HL-60 (cell line): ENCODE data around the gene ZFAND3.

ENCODE experiments used
- DNase-seq, 2 experiments: peaks; one replicate each; pipeline ENCODE4 v3.0.0-alpha.2; 2010 to 2020; ENCODE audit warnings: low read depth in 1 of 2, low spot score in 1 of 2
- H3K27ac ChIP-seq: fragments of 250-450 bp; sonication (Bioruptor Pico); replicated peaks from 2 replicates; pipeline ENCODE4 v1.5.1; 2020; ENCODE audit warnings: mild to moderate bottlenecking, moderate library complexity
- H3K27me3 ChIP-seq: fragments of 250-450 bp; sonication (Bioruptor Pico); 2 replicates; pipeline ENCODE4 v1.5.1; 2021; ENCODE audit warnings: mild to moderate bottlenecking, moderate library complexity; ENCODE audit not compliant: insufficient read depth, poor library complexity, severe bottlenecking
- H3K4me3 ChIP-seq: replicated peaks from 2 replicates; pipeline ENCODE4 v1.5.1; 2011; ENCODE audit warnings: mild to moderate bottlenecking, control low read depth, low read length; ENCODE audit not compliant: insufficient read depth
- CTCF ChIP-seq: IDR thresholded peaks from one replicate; pipeline ENCODE4 v1.5.1; 2011; ENCODE audit warnings: low read length, control low read depth, inconsistent platforms; ENCODE audit not compliant: insufficient read depth
- GABPA ChIP-seq: IDR thresholded peaks from 2 replicates; pipeline ENCODE4 v1.6.1; 2012; ENCODE audit warnings: low read depth
- POLR2AphosphoS5 ChIP-seq: IDR thresholded peaks from 2 replicates; pipeline ENCODE4 v1.6.1; 2012; ENCODE audit warnings: low read depth
- REST ChIP-seq: IDR thresholded peaks from 2 replicates; pipeline ENCODE4 v1.6.1; 2012; ENCODE audit warnings: low read depth; ENCODE audit not compliant: insufficient replicate concordance
- SPI1 ChIP-seq: IDR thresholded peaks from 2 replicates; pipeline ENCODE4 v1.6.1; 2012; ENCODE audit warnings: low read depth, mild to moderate bottlenecking, borderline replicate concordance

Gene ZFAND3

GRCh38 chr6:38191418-38191817, 371.9 kb downstream of the ZFAND3 start:
- Histone ChIP-seq H3K27ac (no peak overlapping the region), H3K27me3 (no peaks in the 10 kb centered on the region), H3K4me3 (no peak overlapping the region)
- no peak for DNase-seq
- TF ChIP-seq POLR2AphosphoS5 (no peak), SPI1 (no peak), REST (no peak), CTCF (no peak), GABPA (no peak)

- Histone ChIP-seq H3K4me3 (no peak overlapping the region), H3K27me3 (no peaks in the 10 kb centered on the region), H3K27ac (no peak overlapping the region)
- TF ChIP-seq CTCF (no peak), REST (no peak), SPI1 (no peak), POLR2AphosphoS5 (no peak), GABPA (no peak)
- DNase-seq = no peak
Observed at GRCh38 chr6:38192011-38192410, 372.5 kb downstream of the ZFAND3 start.

- DNase-seq = no peak
- Histone ChIP-seq H3K27me3 (no peaks in the 10 kb centered on the region), H3K27ac (no peak overlapping the region), H3K4me3 (no peak overlapping the region)
- TF ChIP-seq CTCF = no peak
- no peak for TF ChIP-seq POLR2AphosphoS5
- no peak for TF ChIP-seq SPI1
- TF ChIP-seq REST = no peak
- no peak for TF ChIP-seq GABPA
Observed at GRCh38 chr6:38192487-38192886, 373.0 kb downstream of the ZFAND3 start.
